Astrocyte (in vitro differentiated cells and primary cell): ENCODE data around the gene ITPKA.

Experiments used
- EZH2 ChIP-seq: IDR thresholded peaks from 2 replicates; pipeline ENCODE4 v1.6.1; 2012; ENCODE audit warnings: mild to moderate bottlenecking, low read length, inconsistent platforms; ENCODE audit not compliant: insufficient read depth
- TF ChIP-seq, protein P1 (sequence below): IDR thresholded peaks from 2 replicates; pipeline ENCODE4 v1.5.1; 2011; ENCODE audit warnings: low read depth, mild to moderate bottlenecking, inconsistent platforms, low read length, moderate library complexity; ENCODE audit not compliant: insufficient read depth

DNA sequence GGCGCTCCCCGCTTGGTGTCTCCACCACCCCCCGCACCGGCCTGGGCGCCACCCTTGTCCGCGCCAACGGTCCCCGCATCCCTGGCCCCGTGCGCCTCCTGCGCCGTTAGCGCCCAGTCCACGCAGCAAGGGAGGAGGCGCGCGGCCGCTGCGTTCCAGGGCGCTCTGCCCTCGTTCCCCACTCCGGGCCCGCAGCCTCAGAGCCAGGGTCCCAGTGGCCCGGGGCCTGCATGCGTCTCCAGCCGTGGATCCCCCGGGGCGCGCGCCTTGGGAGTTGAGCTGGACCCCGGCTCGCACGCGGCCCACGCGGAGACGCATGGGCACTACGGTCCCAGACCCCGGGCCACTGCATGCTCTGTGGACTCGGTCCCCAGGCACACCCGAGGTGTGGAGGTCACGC, 7.4 kb upstream of the ITPKA start:
- TF ChIP-seq, protein P1, sequence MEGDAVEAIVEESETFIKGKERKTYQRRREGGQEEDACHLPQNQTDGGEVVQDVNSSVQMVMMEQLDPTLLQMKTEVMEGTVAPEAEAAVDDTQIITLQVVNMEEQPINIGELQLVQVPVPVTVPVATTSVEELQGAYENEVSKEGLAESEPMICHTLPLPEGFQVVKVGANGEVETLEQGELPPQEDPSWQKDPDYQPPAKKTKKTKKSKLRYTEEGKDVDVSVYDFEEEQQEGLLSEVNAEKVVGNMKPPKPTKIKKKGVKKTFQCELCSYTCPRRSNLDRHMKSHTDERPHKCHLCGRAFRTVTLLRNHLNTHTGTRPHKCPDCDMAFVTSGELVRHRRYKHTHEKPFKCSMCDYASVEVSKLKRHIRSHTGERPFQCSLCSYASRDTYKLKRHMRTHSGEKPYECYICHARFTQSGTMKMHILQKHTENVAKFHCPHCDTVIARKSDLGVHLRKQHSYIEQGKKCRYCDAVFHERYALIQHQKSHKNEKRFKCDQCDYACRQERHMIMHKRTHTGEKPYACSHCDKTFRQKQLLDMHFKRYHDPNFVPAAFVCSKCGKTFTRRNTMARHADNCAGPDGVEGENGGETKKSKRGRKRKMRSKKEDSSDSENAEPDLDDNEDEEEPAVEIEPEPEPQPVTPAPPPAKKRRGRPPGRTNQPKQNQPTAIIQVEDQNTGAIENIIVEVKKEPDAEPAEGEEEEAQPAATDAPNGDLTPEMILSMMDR = no peak
- no peak for TF ChIP-seq EZH2
